ENCODE results near the gene TBC1D2.

DNA sequence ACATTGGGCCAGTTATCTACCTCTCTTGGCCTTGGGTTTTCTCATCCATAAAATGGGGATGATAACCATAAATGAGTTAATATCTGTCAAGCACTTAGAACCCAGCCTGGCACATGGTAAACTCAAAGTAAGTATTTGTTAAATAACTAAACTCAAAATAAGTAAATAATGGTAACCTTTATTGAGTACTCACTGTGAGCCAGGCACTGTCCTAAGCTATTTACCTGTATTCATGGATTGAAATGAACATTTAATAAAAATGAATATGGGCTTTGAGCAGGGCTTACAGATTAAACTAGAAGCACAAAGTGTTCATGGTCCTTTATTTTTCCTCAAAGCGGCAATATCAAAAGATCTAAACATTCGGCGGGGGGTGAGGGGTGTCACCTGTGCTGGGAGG, 79.7 kb downstream of the TBC1D2 start:
- no peak for TF ChIP-seq TAF1 (conservative IDR thresholded peaks at IDR 0.05)
- TF ChIP-seq, protein P1, sequence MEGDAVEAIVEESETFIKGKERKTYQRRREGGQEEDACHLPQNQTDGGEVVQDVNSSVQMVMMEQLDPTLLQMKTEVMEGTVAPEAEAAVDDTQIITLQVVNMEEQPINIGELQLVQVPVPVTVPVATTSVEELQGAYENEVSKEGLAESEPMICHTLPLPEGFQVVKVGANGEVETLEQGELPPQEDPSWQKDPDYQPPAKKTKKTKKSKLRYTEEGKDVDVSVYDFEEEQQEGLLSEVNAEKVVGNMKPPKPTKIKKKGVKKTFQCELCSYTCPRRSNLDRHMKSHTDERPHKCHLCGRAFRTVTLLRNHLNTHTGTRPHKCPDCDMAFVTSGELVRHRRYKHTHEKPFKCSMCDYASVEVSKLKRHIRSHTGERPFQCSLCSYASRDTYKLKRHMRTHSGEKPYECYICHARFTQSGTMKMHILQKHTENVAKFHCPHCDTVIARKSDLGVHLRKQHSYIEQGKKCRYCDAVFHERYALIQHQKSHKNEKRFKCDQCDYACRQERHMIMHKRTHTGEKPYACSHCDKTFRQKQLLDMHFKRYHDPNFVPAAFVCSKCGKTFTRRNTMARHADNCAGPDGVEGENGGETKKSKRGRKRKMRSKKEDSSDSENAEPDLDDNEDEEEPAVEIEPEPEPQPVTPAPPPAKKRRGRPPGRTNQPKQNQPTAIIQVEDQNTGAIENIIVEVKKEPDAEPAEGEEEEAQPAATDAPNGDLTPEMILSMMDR (IDR thresholded peaks at IDR 0.05; ENCODE audit: low read depth, low read length, missing input control): no peak

All from liver (tissue), 3 donors.